Memory B cell (primary cell): ENCODE results near the gene SKIC2.
A peak's percentile ranks its signal among the peaks of the same experiment; 100 is the strongest.
"Not testable (repeated sequence)": the region's sequence is repeated elsewhere in the genome, so short reads cannot be mapped to it uniquely, and the experiment has no call there.

ENCODE experiments used
- ATAC-seq: fragments of 150-1000 bp; cut with Tn5 transposase; 2 replicates; pipeline ENCODE4 v1.10.0; 2021; ENCODE audit warnings: low read depth, mild to moderate bottlenecking, moderate library complexity
- DNase-seq, 2 donors: peaks; one replicate each; pipeline ENCODE4 v3.0.0; 2022; ENCODE audit warnings: low spot score in 2 of 2
- H3K27ac Mint-ChIP-seq: one replicate; pipeline ENCODE4 v1.8.0; 2022; ENCODE audit warnings: mild to moderate bottlenecking, moderate library complexity, mixed read lengths
- H3K27me3 Mint-ChIP-seq: one replicate; pipeline ENCODE4 v1.8.0; 2022; ENCODE audit warnings: mixed read lengths
- H3K36me3 Mint-ChIP-seq: one replicate; pipeline ENCODE4 v1.8.0; 2022; ENCODE audit warnings: mild to moderate bottlenecking, mixed read lengths
- H3K4me1 Mint-ChIP-seq: one replicate; pipeline ENCODE4 v1.8.0; 2022; ENCODE audit warnings: mixed read lengths
- H3K4me3 Mint-ChIP-seq: one replicate; pipeline ENCODE4 v1.8.0; 2022; ENCODE audit warnings: mild to moderate bottlenecking, moderate library complexity, mixed read lengths
- H3K9me3 Mint-ChIP-seq: one replicate; pipeline ENCODE4 v1.8.0; 2022; ENCODE audit warnings: mixed read lengths

Gene SKIC2

GRCh38 chr6:31958741-31959739 lies at the start of gene SKIC2, which contains the start of gene NELFE:
TSS of gene SKIC2 (plus strand) at chr6:31959175. CDS start at chr6:31959193, 18 bp downstream.
TSS of gene NELFE (minus strand) at chr6:31958971. CDS start at chr6:31958446, 525 bp downstream.
- ATAC-seq: peak; percentile 97
- Mint-ChIP-seq H3K36me3 (peaks cover 35% of the 10 kb centered on the region), H3K27ac (peak within 1 kb of the TSS; percentile 94), H3K4me1 (peaks cover 17% of the 10 kb centered on the region), H3K27me3 (no peaks in the 10 kb centered on the region), H3K9me3 (no peaks in the 10 kb centered on the region), H3K4me3 (peak within 1 kb of the TSS; percentile 93)
- DNase-seq: peak; percentile 97 to 98

GRCh38 chr6:31909298-31909697 lies 49.7 kb upstream of the SKIC2 start:
- not testable (repeated sequence) for H3K4me1 Mint-ChIP-seq, H3K9me3 Mint-ChIP-seq, H3K27me3 Mint-ChIP-seq, H3K4me3 Mint-ChIP-seq, H3K36me3 Mint-ChIP-seq, DNase-seq, H3K27ac Mint-ChIP-seq, ATAC-seq

- no peak overlapping the region for H3K27ac Mint-ChIP-seq
Measured at GRCh38 chr6:31911826-31912585, 47.0 kb upstream of the SKIC2 start.

GRCh38 chr6:31915351-31915750 lies 43.6 kb upstream of the SKIC2 start:
- no peaks in the 10 kb centered on the region for H3K9me3 Mint-ChIP-seq
- no peak overlapping the region for H3K4me3 Mint-ChIP-seq
- H3K4me1 Mint-ChIP-seq: peaks cover under 1% of the 10 kb centered on the region
- H3K36me3 Mint-ChIP-seq: no peaks in the 10 kb centered on the region
- no peak overlapping the region for H3K27ac Mint-ChIP-seq
- ATAC-seq (no peak), DNase-seq (no peak)
- peaks cover 10% of the 10 kb centered on the region for H3K27me3 Mint-ChIP-seq

More at GRCh38 chr6:31911826-31912585, 47.0 kb upstream of the SKIC2 start:
- H3K36me3 Mint-ChIP-seq: no peaks in the 10 kb centered on the region
- DNase-seq (no peak), ATAC-seq (no peak)
- H3K9me3 Mint-ChIP-seq: no peaks in the 10 kb centered on the region
- H3K4me1 Mint-ChIP-seq: peaks cover 2% of the 10 kb centered on the region
- H3K4me3 Mint-ChIP-seq: no peak overlapping the region
- peaks cover 12% of the 10 kb centered on the region for H3K27me3 Mint-ChIP-seq

- no peak for DNase-seq
- Mint-ChIP-seq H3K4me3 (no peak overlapping the region), H3K9me3 (no peaks in the 10 kb centered on the region), H3K27ac (no peak overlapping the region), H3K4me1 (no peaks in the 10 kb centered on the region), H3K36me3 (no peaks in the 10 kb centered on the region), H3K27me3 (peaks cover 9% of the 10 kb centered on the region)
- no peak for ATAC-seq
Measured at GRCh38 chr6:31915756-31916155, 43.2 kb upstream of the SKIC2 start.

- DNase-seq (no peak), ATAC-seq (no peak)
- no peak overlapping the region for H3K4me3 Mint-ChIP-seq
- no peak overlapping the region for H3K27ac Mint-ChIP-seq
- H3K9me3 Mint-ChIP-seq: no peaks in the 10 kb centered on the region
- no peaks in the 10 kb centered on the region for H3K36me3 Mint-ChIP-seq
- no peaks in the 10 kb centered on the region for H3K4me1 Mint-ChIP-seq
- peaks cover 6% of the 10 kb centered on the region for H3K27me3 Mint-ChIP-seq
Measured at GRCh38 chr6:31918069-31918720, 40.8 kb upstream of the SKIC2 start.

- H3K4me1 Mint-ChIP-seq: no peaks in the 10 kb centered on the region
- no peak overlapping the region for H3K4me3 Mint-ChIP-seq
- peaks cover 6% of the 10 kb centered on the region for H3K27me3 Mint-ChIP-seq
- no peaks in the 10 kb centered on the region for H3K9me3 Mint-ChIP-seq
- no peak for ATAC-seq
- no peak overlapping the region for H3K27ac Mint-ChIP-seq
- H3K36me3 Mint-ChIP-seq: no peaks in the 10 kb centered on the region
- DNase-seq: no peak
Measured at GRCh38 chr6:31919624-31920303, 39.2 kb upstream of the SKIC2 start.

- Mint-ChIP-seq H3K27ac (no peak overlapping the region), H3K9me3 (no peaks in the 10 kb centered on the region), H3K36me3 (no peaks in the 10 kb centered on the region), H3K4me1 (no peaks in the 10 kb centered on the region), H3K4me3 (no peak overlapping the region), H3K27me3 (peaks cover 2% of the 10 kb centered on the region)
- DNase-seq: no peak
- ATAC-seq: no peak
Measured at GRCh38 chr6:31920811-31921210, 38.2 kb upstream of the SKIC2 start.

GRCh38 chr6:31922942-31923341 lies 36.0 kb upstream of the SKIC2 start:
- Mint-ChIP-seq H3K36me3 (no peaks in the 10 kb centered on the region), H3K4me3 (no peak overlapping the region), H3K4me1 (no peaks in the 10 kb centered on the region), H3K27ac (no peak overlapping the region), H3K9me3 (no peaks in the 10 kb centered on the region), H3K27me3 (peaks cover 2% of the 10 kb centered on the region)
- ATAC-seq (peak; percentile 41), DNase-seq (no peak)

GRCh38 chr6:31927242-31927862 lies 31.6 kb upstream of the SKIC2 start, which contains the start of gene C2:
TSS of gene C2 (plus strand) at chr6:31927717. CDS start at chr6:31927753, 36 bp downstream.
- Mint-ChIP-seq H3K4me1 (no peaks in the 10 kb centered on the region), H3K4me3 (no peak within 1 kb of the TSS), H3K27ac (no peak within 1 kb of the TSS), H3K9me3 (no peaks in the 10 kb centered on the region), H3K27me3 (peaks cover 5% of the 10 kb centered on the region), H3K36me3 (no peaks in the 10 kb centered on the region)
- no peak for ATAC-seq
- DNase-seq: no peak

GRCh38 chr6:31927863-31928671 lies 30.9 kb upstream of the SKIC2 start:
- Mint-ChIP-seq H3K4me3 (no peak overlapping the region), H3K27ac (no peak overlapping the region), H3K4me1 (no peaks in the 10 kb centered on the region), H3K27me3 (peaks cover 5% of the 10 kb centered on the region), H3K9me3 (no peaks in the 10 kb centered on the region), H3K36me3 (no peaks in the 10 kb centered on the region)
- DNase-seq (no peak), ATAC-seq (no peak)

GRCh38 chr6:31928672-31928939 lies 30.4 kb upstream of the SKIC2 start:
- H3K9me3 Mint-ChIP-seq: no peaks in the 10 kb centered on the region
- no peak overlapping the region for H3K27ac Mint-ChIP-seq
- DNase-seq: no peak

More at GRCh38 chr6:31928672-31928939, 30.4 kb upstream of the SKIC2 start:
- H3K36me3 Mint-ChIP-seq: no peaks in the 10 kb centered on the region
- no peak overlapping the region for H3K4me3 Mint-ChIP-seq
- ATAC-seq: no peak
- no peaks in the 10 kb centered on the region for H3K4me1 Mint-ChIP-seq
- peaks cover 5% of the 10 kb centered on the region for H3K27me3 Mint-ChIP-seq
